Panc1 (cell line): ENCODE data around the gene BRINP2. TPM values are rescaled to one million over a fixed set of nuclear protein-coding genes. Genes with fewer than 3 reads are reported as not detected.

ENCODE experiments used
- ATAC-seq: fragments of 200-7000 bp; cut with Tn5 transposase; 2 replicates; pipeline ENCODE4 v1.9.1; 2020; ENCODE audit warnings: mild to moderate bottlenecking, moderate library complexity
- BruUV-seq: library from RNA; stranded (reverse); fragments of 400-500 nt; replicated peaks from 2 replicates; lab custom pipeline; 2021; lab: Mats Ljungman, UMichigan
- CTCF ChIA-PET: fragments of 300-600 bp; sonication (Branson Sonifier 250); formaldehyde crosslinking; loops from one replicate; lab custom pipeline; 2022; ENCODE audit warnings: antibody characterized with exemption; lab: Charles Lee
- POLR2A ChIA-PET: fragments of 300-600 bp; sonication (Branson Sonifier 250); formaldehyde crosslinking; loops from one replicate; lab custom pipeline; 2022; ENCODE audit warnings: antibody characterized with exemption; lab: Charles Lee
- DNase-seq: peaks from one replicate; pipeline ENCODE4 v3.0.0-alpha.2; 2010; ENCODE audit warnings: low read depth, low spot score
- H3K27ac ChIP-seq: 2 replicates; pipeline ENCODE4 v1.5.1; 2011; ENCODE audit warnings: mild to moderate bottlenecking, low read length, inconsistent platforms
- H3K27me3 ChIP-seq: fragments of 200-500 bp; sonication (Bioruptor generic); 2 replicates; pipeline ENCODE4 v1.6.0; 2014; ENCODE audit warnings: low read length, inconsistent platforms; ENCODE audit not compliant: control insufficient read depth, insufficient read depth
- H3K36me3 ChIP-seq: fragments of 200-500 bp; sonication (Bioruptor generic); 2 replicates; pipeline ENCODE4 v1.5.1; 2014; ENCODE audit warnings: inconsistent platforms, mild to moderate bottlenecking, low read length, moderate library complexity; ENCODE audit not compliant: control insufficient read depth, insufficient read depth
- H3K4me1 ChIP-seq: 2 replicates; pipeline ENCODE4 v1.5.1; 2011; ENCODE audit warnings: inconsistent platforms, mild to moderate bottlenecking, low read length, moderate library complexity; ENCODE audit not compliant: control insufficient read depth, insufficient read depth
- H3K4me3 ChIP-seq, 2 experiments: 2 replicates each; pipeline ENCODE4 v1.5.1; 2011 to 2012; ENCODE audit warnings: low read depth in 2 of 2, low read length in 2 of 2, mild to moderate bottlenecking in 2 of 2, inconsistent platforms in 1 of 2, moderate library complexity in 1 of 2
- H3K9me3 ChIP-seq: fragments of 200-500 bp; sonication (Bioruptor generic); 2 replicates; pipeline ENCODE4 v1.5.1; 2014; ENCODE audit warnings: low read depth, mild to moderate bottlenecking, inconsistent platforms, low read length, moderate library complexity; ENCODE audit not compliant: control insufficient read depth, insufficient read depth
- POLR2AphosphoS5 ChIP-seq: IDR thresholded peaks from 2 replicates; pipeline ENCODE4 v1.6.1; 2012; ENCODE audit warnings: mild to moderate bottlenecking, low read depth, low read length, moderate library complexity
- SIN3A ChIP-seq: IDR thresholded peaks from 2 replicates; pipeline ENCODE4 v1.6.1; 2012; ENCODE audit warnings: low read depth, mild to moderate bottlenecking, low read length, moderate library complexity, borderline replicate concordance; ENCODE audit not compliant: insufficient read depth
- TCF7L2 ChIP-seq: IDR thresholded peaks from 2 replicates; pipeline ENCODE4 v1.6.1; 2011; ENCODE audit warnings: mild to moderate bottlenecking, low read depth, low read length, inconsistent platforms
- in situ Hi-C: cut with HindIII; loops from 2 replicates; pipeline ENCODE4 v1.10.0; 2016; ENCODE audit warnings: low sequenced_read_pairs, low pct_unique_long_range_greater_than_20kb
- intact Hi-C: fragments of 100-400 bp; cut with micrococcal nuclease; formaldehyde crosslinking; loops from one replicate; pipeline ENCODE4 v1.10.0; 2022; ENCODE audit not compliant: unreplicated experiment
- total RNA-seq: library from RNA; stranded (reverse); gene quantifications from one replicate; pipeline ENCODE4 v1.2.1, GENCODE V29; 2021; ENCODE audit not compliant: unreplicated experiment
- TF ChIP-seq, protein P1 (sequence below): fragments of 450-650 bp; IDR thresholded peaks from 2 replicates; pipeline ENCODE4 v1.5.1; 2017; ENCODE audit warnings: mild to moderate bottlenecking
- TF ChIP-seq, protein P2 (sequence below), 2 experiments: IDR thresholded peaks; 2 replicates each; pipeline ENCODE4 v1.6.1; 2011 to 2012; ENCODE audit warnings: low read depth in 2 of 2, control low read depth in 1 of 2, low read length in 1 of 2, mild to moderate bottlenecking in 1 of 2, moderate library complexity in 1 of 2; ENCODE audit not compliant: insufficient read depth in 1 of 2

BRINP2 gene
- total RNA-seq, 1 experiment from 2014 or later: not detected

DNA sequence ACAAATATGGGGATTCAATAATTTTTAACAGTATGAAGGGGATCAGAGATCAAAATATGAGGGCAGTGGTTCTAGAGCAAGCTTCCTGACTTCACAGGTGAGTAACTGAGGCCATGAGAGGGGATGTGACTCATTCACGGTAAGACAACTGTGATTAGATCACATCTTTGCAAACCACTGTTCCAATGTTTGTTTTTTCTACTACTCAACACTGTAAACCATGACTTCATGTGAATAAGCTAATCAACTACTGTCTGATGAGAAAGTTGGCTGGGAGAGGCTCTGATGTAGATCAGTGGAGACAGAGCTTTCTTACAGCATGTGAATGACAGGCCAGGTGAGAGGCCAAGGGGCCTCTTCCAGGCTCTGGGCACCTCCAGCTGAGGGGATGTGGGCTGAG, 84.7 kb downstream of the BRINP2 start:
- no peaks in the 10 kb centered on the region for H3K36me3 ChIP-seq
- intact Hi-C loops: no loop called here
- POLR2A ChIA-PET: no interaction called here
- H3K27ac ChIP-seq: no peak overlapping the region
- no peaks in the 10 kb centered on the region for H3K9me3 ChIP-seq
- BruUV-seq: no TSS peak
- no peak overlapping the region for H3K4me3 ChIP-seq
- no peaks in the 10 kb centered on the region for H3K4me1 ChIP-seq
- ATAC-seq: peak; percentile 45; the same call in 1 of the 2 replicates
- 0 out of 2 replicates have a peak, but pooled peaks cover 2% of the 10 kb centered on the region for H3K27me3 ChIP-seq
- peak; percentile 77 for DNase-seq
- TF ChIP-seq, protein P1, sequence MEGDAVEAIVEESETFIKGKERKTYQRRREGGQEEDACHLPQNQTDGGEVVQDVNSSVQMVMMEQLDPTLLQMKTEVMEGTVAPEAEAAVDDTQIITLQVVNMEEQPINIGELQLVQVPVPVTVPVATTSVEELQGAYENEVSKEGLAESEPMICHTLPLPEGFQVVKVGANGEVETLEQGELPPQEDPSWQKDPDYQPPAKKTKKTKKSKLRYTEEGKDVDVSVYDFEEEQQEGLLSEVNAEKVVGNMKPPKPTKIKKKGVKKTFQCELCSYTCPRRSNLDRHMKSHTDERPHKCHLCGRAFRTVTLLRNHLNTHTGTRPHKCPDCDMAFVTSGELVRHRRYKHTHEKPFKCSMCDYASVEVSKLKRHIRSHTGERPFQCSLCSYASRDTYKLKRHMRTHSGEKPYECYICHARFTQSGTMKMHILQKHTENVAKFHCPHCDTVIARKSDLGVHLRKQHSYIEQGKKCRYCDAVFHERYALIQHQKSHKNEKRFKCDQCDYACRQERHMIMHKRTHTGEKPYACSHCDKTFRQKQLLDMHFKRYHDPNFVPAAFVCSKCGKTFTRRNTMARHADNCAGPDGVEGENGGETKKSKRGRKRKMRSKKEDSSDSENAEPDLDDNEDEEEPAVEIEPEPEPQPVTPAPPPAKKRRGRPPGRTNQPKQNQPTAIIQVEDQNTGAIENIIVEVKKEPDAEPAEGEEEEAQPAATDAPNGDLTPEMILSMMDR: no peak
- TF ChIP-seq SIN3A: no peak
- no peak for TF ChIP-seq POLR2AphosphoS5
- no peak for TF ChIP-seq TCF7L2
- TF ChIP-seq, protein P2, sequence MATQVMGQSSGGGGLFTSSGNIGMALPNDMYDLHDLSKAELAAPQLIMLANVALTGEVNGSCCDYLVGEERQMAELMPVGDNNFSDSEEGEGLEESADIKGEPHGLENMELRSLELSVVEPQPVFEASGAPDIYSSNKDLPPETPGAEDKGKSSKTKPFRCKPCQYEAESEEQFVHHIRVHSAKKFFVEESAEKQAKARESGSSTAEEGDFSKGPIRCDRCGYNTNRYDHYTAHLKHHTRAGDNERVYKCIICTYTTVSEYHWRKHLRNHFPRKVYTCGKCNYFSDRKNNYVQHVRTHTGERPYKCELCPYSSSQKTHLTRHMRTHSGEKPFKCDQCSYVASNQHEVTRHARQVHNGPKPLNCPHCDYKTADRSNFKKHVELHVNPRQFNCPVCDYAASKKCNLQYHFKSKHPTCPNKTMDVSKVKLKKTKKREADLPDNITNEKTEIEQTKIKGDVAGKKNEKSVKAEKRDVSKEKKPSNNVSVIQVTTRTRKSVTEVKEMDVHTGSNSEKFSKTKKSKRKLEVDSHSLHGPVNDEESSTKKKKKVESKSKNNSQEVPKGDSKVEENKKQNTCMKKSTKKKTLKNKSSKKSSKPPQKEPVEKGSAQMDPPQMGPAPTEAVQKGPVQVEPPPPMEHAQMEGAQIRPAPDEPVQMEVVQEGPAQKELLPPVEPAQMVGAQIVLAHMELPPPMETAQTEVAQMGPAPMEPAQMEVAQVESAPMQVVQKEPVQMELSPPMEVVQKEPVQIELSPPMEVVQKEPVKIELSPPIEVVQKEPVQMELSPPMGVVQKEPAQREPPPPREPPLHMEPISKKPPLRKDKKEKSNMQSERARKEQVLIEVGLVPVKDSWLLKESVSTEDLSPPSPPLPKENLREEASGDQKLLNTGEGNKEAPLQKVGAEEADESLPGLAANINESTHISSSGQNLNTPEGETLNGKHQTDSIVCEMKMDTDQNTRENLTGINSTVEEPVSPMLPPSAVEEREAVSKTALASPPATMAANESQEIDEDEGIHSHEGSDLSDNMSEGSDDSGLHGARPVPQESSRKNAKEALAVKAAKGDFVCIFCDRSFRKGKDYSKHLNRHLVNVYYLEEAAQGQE (IDR thresholded peaks at IDR 0.05; ENCODE audit: insufficient read depth in 1 of 2, low read depth in 2 of 2, low read length in 1 of 2): no peak
- in situ Hi-C loops: no loop called here
- CTCF ChIA-PET: no interaction called here

DNA sequence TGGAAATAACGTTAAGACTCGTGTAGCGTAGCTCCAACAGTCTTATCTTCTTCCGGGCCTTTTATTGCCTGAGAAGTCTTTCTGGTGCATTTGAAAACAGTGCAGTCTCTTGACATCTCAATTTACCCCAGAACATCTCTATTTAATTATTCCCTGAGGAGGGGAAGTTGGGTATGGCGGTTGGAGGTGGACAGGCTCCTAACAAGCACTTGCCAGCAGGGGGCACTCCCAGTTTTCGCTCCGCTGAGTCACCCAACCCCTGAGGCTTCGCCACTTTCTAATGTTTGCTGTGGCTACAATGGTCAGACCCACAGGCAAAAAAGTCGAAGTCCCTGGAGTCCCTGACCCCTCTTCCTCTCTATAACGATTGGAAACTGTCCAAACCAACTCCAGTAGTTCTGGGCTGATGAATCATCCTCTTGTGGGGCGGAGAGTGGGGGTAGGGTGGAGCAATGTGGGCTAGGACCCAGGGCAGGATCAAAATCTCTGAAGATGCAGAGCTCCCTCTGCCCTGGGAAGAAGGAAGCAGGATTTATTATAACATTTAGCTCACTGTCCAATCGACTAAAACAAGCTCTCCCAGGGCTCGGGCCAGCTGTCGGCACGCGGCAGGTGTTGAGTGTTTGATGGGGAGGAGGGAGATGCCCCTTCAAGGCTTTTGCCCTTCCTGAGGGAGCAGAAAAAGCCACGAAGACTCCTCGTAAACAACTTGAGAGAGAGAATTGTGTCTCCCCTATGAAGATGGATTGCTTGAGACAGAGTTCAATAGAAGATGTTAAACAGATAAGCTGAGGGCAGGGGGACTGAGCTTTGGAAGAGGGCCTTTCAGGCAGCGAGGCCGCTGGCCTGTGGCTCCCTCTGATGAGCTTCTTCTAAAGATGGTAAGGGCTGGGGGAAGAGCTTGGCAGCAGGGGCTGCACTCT, 85.7 kb downstream of the BRINP2 start:
- no TSS peak for BruUV-seq
- 0 out of 2 replicates have a peak, but pooled peaks cover 2% of the 10 kb centered on the region for H3K27me3 ChIP-seq
- ATAC-seq (peak; percentile 30; the same call in 1 of the 2 replicates), DNase-seq (peak; percentile 54)
- no peaks in the 10 kb centered on the region for H3K4me1 ChIP-seq
- in situ Hi-C loops (no loop called here), intact Hi-C loops (no loop called here)
- H3K36me3 ChIP-seq: no peaks in the 10 kb centered on the region
- H3K9me3 ChIP-seq: no peaks in the 10 kb centered on the region
- POLR2A ChIA-PET: no interaction called here
- no peak overlapping the region for H3K4me3 ChIP-seq
- H3K27ac ChIP-seq: no peak overlapping the region
- CTCF ChIA-PET: no interaction called here
- TF ChIP-seq, protein P1: peak; percentile 64
- TF ChIP-seq POLR2AphosphoS5: no peak
